ENCODE results near the gene UBAC1.

Gene UBAC1

DNA sequence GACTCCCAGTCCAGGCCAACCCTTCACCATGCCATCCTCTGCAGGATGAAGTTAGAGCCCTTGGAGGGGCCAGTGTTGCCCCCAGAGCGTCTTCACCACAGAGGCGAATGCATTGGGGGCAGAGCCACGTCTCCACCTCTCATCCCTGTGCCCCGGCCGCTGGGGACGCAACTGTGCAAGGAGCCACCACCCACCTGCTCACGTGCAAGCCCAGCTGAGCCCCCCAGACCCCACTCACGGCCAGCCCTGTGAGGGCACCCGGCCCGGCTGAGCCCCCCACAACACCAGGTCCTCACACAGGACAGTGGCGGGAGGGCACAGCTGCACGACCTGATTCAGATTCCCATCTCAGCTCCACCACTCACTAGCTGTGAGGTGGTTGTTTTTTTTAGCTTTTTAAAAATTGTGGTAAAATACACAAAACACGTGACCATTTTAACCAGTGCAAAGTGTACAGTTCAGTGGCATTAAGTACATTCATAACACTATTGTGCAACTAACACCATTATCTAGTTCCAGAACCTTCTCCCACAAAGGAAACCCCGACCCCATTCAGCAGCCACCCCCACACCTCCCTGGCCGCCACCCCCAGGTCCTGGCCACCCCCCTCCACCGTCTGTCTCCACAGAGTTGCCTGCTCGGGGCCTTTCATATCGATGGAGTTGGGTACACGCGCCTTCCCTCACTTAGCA is 33.5 kb upstream of the UBAC1 start:
- ChIA-PET CTCF (interaction anchor here (0.6 to 1.1 kb wide), 2 partner anchors 27 to 128 kb away, joined by 3 read pairs; no protein-coding TSS in a partner anchor), POLR2A (no interaction called here)
- DNase-seq (ENCODE audit: extremely low spot score), result no peak

DNA sequence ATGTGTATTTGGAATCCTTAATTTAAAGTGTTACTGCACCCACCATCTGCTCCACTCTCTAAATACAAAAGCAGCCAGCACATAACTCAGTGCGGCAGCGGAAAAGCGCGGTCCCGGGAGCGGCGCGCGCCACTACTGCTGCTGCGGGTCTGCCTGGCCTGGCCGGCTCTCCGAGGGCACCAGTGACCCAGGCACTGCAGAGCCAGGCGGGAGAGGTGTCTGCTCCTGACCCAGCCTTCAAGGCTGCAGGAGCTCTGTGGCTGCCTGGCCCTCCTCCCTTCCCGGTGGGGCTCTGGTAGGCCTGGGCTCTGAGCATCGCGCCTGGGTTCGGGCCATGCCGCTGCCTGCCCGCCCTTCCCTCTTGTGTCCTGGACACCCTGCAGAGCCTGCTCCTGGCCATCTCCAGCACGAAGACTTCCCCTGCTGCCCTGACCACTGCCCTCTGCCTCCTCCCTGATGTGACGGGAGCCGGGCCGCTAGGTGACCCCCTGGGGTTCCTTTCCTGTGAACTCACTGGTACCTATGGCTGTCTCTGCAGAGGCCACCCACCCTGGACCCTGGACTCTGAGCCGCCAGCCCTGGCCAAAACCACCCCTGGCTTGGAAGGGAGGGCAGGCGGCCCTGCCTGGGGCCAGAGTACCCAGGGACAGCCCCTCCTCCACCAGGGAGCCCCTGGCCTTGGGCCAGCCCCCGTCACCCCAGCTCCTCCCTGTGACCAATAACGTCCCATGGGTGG is 32.8 kb upstream of the UBAC1 start:
- no peak for DNase-seq (ENCODE audit: extremely low spot score)
- ChIA-PET CTCF (interaction anchor here (0.6 to 1.1 kb wide), 2 partner anchors 27 to 129 kb away, joined by 3 read pairs; no protein-coding TSS in a partner anchor), POLR2A (no interaction called here)
- TF ChIP-seq, protein P1, sequence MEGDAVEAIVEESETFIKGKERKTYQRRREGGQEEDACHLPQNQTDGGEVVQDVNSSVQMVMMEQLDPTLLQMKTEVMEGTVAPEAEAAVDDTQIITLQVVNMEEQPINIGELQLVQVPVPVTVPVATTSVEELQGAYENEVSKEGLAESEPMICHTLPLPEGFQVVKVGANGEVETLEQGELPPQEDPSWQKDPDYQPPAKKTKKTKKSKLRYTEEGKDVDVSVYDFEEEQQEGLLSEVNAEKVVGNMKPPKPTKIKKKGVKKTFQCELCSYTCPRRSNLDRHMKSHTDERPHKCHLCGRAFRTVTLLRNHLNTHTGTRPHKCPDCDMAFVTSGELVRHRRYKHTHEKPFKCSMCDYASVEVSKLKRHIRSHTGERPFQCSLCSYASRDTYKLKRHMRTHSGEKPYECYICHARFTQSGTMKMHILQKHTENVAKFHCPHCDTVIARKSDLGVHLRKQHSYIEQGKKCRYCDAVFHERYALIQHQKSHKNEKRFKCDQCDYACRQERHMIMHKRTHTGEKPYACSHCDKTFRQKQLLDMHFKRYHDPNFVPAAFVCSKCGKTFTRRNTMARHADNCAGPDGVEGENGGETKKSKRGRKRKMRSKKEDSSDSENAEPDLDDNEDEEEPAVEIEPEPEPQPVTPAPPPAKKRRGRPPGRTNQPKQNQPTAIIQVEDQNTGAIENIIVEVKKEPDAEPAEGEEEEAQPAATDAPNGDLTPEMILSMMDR (IDR thresholded peaks at IDR 0.05; ENCODE audit: control extremely low read depth, extremely low read depth, low read depth, missing control alignments), result no peak

More for the DNA sequence above, 33.5 kb upstream of the UBAC1 start:
- TF ChIP-seq, protein P1 (IDR thresholded peaks at IDR 0.05; ENCODE audit: control extremely low read depth, extremely low read depth, low read depth, missing control alignments), result no peak

DNA sequence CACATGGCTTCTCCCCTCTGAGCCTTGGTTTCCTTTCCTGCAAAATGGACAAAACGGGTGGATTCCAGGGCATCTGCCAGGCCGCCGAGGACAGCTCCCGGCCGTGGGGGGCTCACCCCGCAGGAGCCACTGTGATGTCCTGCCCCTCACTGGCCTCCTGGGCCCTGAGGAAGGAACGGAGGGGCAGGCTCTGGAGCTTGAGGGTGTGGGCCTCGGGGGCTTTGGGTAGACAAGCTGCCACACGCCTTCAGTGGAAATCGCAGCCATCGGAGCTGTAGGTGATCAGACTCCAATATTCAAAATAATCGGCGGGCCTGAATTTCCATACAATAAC is 32.2 kb upstream of the UBAC1 start:
- TF ChIP-seq, protein P1 (IDR thresholded peaks at IDR 0.05; ENCODE audit: control extremely low read depth, extremely low read depth, low read depth, missing control alignments), result no peak
- no peak for DNase-seq (ENCODE audit: extremely low spot score)
- POLR2A ChIA-PET, result no interaction called here
- CTCF ChIA-PET, result interaction anchor here (1.1 kb wide), 1 partner anchor 26 kb away, joined by 3 read pairs; no protein-coding TSS in a partner anchor

DNA sequence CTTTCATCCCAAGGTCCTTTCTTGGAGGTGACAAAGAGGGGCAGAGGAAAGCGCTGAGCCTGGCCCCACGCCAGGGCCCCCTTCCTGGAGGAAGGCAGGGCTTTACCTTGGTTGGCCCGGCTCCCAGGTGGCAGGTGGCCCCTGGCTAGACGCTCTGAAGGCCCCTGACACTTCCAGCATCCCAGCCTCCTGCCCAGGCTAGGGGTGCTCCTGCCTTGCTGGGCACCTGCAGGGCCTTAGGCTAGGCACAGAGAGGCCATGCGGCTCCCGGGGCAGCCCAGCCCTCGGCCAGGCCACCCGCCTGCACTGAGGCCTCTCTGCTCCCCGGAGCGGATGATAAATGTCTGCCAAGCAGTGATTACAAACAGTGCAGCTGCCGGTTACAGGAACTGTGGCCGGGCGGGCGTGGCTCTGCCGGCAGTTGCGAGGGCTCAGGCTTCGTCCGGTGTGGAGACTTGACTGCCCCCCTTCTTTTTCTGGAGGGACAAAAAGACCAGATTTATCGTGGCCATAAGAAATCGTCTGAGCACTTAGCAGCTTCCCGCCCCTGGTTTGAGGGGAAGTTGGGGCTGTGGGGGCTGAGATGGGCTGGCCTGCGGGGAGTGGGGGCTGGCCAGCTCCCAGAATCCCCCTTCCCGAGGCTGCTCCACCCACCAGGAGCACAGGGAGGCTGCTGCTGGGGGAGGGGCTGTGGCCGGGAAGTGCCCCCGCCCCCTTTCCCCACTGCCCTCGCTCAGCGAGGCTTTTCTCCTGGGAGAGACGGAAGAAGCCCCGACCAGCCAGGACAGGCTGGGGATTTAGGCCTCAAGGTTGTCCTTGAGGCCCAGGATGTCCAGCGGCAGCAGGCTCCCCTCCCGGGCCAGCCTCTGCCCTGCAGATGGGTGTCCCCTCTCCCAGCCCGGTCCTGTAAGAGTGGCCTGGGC is 31.6 kb upstream of the UBAC1 start:
- POLR2A ChIA-PET, result no interaction called here

DNA sequence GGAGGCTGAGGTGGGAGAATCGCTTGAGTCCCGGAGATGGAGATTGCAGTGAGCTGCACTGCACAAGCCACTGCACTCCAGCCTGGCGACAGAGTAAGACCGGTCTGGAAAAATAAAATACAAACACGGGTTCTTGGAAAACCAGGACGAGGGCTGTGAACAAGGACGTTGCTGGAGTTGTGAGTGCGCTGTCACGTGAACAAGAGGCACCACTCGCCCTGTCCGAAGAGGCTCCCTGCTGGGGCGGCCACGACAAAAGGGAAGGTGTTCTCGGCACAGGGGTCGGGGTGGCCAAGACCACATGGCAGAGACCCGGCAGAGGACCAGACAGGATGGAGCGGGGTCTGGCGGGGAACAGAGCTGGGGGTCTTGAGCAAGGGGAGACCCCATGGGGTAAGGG is 30.6 kb upstream of the UBAC1 start:
- TF ChIP-seq, protein P1 (IDR thresholded peaks at IDR 0.05; ENCODE audit: control extremely low read depth, extremely low read depth, low read depth, missing control alignments), result no peak
- ChIA-PET POLR2A (no interaction called here), CTCF (interaction anchor here (1.1 to 1.8 kb wide), 2 partner anchors 9 to 24 kb away, joined by 3 to 5 read pairs; no protein-coding TSS in a partner anchor)
- DNase-seq (ENCODE audit: extremely low spot score), result no peak

More for the DNA sequence above, 31.6 kb upstream of the UBAC1 start:
- CTCF ChIA-PET, result interaction anchor here (1.1 to 1.8 kb wide), 3 partner anchors 8 to 26 kb away, joined by 3 to 5 read pairs (median 3); no protein-coding TSS in a partner anchor
- DNase-seq (ENCODE audit: extremely low spot score), result peak; percentile 64
- TF ChIP-seq, protein P1 (IDR thresholded peaks at IDR 0.05; ENCODE audit: control extremely low read depth, extremely low read depth, low read depth, missing control alignments), result no peak
